Fibroblast of skin of back (primary cell): ENCODE measurements around the gene LEMD2.

Experiments
- DNase-seq: peaks from one replicate; pipeline ENCODE4 v3.0.0-alpha.2; 2013

LEMD2 gene

DNA sequence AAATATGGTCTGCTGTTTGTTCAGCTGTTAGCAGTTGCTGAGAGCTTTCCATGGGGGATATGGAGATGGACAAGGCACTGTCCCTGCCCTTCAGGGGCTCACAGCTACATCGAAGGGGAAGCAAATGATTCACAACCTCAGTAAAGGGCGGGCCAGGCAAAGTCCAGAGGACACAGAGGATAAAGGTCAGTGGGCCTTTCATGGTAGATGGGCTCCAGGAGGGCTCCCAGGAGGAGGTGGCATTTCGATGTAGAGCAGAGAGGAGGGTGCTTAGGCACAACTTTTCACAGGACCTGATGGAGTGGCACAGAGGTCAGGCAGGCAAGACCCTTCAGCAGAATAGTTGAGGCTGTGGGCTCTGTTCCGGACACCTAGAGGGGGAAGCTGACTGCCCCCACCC lies 30.1 kb upstream of the LEMD2 start:
- no peak for DNase-seq

DNA sequence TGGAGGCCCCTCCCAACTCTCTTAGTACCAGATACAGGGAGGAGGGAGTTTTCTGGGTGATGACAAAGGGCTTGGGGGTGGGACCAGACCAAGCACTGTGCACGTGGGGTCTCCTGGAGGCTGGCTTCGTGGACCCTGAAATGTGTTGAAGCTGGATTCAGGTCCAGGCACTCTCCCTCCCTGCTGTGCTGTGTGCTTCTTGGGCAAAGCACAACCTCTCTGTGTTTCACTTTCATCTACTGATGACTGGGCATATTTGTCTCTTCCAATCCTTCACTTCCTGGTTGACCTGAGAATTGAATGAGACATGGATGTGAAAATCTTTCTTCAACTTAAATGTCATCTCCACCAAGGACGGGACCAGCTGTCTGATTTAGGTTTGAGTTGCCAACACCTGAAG lies 29.4 kb upstream of the LEMD2 start:
- no peak for DNase-seq

DNA sequence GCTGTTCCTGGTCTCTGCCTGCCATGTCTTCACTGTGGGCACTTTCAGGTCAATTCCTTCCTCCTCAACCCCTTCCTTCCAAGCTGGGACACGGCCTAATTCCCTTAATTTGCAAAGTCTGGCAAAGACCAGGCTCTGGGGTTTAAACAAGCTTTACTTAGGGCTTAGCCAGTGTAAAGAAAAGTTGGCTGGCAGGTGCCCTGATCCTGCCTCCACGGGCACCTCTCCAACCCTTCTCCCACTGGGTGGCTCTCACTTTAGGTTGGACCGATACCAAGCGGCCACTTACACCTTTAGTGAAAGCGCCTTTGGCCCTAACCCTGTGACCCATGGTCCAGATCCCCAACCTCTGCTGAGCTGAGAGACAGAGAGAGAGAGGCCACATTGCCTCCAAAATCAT lies 28.6 kb upstream of the LEMD2 start:
- no peak for DNase-seq

DNA sequence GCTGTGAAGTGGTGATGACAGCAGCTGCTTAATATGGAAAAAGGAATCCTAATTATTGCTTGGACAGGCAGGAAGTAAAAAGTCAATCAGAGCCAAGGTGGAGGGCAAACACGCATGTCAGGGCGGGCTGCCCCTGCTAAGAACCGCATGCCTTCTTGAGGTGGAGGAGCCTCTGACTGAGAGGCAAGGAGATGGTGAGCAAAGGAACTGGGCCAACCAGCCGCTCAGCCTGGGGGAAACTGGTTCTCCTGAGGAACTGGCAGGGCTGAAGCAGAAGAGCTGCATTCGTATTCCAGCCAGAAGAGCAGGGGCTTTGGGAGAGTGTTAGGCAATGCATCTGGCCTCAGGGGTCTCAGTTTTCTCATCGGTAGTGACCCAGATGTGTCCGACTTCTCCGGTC lies 28.0 kb upstream of the LEMD2 start:
- DNase-seq = no peak

DNA sequence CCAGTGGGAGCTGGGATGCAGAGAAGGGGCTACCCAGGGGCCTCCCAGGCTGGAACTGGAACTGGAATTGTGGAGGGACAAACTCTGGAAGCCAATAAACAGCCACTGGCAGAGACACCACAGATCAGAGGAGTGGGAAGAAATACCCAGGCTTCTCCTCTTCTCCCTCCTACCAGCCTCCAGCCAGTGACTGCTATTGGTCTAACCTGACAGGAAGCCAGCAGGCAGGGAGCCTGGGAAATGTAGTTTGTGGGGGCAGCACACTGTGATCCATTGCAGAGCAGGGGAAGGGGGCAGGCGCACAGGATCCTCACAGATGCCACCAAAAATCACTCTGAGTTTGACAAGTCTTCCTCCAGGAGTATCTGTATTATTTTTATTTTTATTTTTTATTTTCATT lies 26.9 kb upstream of the LEMD2 start:
- peak; percentile 36 for DNase-seq

DNA sequence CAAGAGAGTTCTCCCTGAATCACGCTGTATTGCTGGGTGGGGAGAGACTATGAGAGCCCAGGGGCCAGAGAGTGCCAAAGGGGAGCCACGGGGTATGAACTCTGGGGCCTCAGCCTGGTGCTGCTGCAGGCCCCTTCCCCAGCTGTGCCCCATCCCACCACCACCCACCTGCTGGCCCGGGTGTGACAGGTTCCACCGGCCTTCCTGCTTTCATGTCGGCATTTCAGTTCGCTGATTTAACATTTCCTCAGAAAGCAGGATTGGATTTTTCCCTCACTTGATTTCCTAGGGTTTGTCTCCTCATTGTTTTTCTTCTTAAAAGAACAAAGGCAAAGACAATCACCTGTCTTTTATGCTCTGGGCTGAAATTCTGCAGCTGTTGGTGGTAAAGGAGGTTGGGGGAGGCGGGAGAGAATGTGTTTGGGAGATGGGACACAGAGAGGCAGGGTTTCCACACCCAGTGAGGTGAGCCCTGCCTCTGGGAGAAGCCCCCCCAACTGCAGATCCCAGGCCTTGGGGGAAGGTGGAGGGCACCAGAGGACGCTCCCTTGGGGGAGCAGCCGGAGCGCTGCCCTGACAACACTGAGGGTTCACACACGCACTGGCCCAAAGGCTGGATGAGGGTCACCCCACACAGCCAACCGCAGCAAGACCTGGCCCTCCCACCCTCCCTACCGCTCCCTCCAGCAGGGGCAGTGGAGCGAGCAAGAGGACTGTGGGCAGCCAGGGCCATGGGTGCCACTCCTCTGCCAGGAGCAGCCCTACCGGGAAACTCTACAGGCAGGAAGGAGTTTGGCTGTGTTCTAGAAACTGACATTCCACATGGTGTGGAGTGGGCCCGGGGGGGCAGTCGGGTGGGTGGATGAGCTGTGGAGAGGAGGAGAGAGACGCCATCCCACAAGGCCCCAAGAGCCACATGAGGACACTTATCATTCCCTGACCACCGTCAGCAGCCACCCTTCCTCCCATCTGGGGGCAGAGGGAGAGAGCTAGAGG lies 25.4 kb upstream of the LEMD2 start:
- no peak for DNase-seq

DNA sequence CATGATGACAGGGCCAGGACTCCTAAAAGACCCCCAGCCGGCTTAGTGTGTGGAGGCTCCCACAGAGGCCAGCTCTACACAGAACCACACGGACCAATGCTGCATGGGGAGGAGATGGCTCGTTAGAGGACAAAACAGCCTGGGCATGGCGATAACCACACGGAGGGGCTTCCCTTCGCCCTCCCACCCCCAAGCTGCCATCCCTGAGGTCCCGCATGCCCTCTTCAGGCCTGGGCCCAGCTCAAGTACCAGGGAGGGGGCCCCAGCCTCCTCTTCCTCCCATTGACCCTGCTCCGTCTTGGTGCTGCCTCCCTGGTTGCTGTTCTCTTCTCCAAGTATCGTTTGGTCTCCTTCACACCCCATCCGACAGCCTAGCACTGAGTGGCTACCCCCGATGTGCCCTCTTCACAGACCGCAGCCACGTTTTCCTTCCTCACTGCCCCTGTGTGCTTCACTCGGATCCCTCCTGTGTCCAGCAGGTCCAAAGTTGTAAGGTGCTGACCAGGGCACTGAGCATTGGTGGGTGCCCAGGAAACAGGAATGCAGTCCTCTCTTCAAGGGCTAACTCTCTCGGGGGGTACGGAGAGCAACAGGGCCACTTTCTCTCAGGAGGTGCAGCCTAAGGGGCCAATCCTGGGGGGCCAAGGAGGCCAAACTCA lies 24.4 kb upstream of the LEMD2 start:
- DNase-seq = no peak

DNA sequence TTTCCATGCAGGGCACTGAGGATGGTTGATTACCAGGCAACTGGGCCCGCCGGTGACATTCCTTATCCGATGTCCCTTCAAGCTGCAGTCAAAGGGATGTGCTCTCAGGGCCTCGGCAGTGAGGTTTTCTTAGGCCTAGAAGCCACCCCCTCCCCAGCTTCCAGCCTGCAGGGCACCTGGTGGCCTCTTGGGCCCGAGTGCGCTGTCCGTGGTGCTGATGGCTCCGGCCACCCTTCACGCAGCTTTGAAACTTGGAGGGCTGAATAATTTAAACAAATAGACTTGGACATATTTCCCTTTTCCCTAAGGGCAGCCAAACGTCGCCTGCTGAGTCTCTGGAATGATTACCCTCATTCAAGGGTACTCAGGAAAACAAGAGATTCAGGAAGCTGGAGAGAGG lies 23.7 kb upstream of the LEMD2 start:
- DNase-seq = peak; percentile 76

DNA sequence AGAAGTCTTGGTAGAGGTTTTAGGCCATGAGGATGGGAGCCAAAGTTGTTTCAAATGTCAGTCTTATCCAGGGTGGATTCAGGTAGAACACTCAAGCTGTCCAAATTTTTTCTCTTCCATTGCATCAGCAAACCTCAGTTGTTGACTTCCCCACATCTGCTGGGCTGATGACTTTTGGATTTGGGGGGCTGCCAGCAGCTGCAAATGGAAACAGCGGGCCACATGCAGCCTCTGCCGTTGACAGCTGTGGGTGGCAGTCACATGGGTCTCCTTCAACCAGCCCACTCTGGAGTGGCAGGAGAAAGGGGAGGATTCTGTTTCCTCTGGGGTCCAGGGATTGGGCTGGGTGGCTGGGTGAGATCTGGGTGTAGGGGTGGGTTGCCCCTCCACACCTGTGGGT lies 20.7 kb upstream of the LEMD2 start:
- no peak for DNase-seq

DNA sequence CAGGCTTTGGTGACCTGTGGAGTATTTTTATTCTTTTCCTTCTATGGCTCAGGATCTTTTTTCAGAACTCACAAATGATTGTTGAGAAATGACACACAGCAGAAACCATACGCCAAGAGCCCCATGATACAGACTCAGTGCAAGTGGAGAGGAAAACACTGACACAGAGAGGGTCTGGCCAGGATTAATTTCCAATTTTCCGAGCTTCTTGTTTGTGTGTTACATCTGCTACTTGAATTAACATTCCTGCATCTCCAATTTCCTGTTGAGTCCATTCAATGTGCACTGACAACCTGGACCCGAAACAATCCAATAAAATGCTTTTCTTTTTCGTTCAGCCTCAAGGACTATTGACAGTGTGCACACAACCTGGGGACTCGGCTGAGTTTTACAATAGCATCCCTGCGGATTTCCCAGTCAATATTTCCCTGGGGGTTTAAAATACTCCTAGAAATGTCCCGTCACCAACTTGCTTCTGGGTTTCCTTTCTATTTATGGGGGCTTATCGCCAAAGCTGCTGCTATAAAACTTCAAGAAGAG lies 19.8 kb upstream of the LEMD2 start:
- DNase-seq = no peak

DNA sequence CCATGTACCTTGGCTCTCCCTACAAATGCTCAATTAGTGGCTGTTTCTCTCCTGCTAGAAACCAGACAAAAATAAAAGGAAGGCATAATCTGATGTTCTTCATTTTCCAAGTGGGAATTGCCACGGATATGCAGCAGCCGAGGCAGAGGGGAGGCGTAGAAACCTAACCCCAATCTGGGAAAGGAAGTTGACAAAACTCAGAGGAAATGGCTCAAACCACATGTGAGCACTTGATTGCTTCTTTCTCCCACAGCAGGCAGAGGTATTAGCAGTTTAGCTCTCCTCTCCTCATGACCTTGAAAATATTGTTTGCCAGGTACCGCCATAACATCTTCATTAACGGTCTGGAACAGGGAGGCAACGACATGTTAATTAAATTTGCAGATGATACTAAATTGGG lies 18.7 kb upstream of the LEMD2 start:
- no peak for DNase-seq

DNA sequence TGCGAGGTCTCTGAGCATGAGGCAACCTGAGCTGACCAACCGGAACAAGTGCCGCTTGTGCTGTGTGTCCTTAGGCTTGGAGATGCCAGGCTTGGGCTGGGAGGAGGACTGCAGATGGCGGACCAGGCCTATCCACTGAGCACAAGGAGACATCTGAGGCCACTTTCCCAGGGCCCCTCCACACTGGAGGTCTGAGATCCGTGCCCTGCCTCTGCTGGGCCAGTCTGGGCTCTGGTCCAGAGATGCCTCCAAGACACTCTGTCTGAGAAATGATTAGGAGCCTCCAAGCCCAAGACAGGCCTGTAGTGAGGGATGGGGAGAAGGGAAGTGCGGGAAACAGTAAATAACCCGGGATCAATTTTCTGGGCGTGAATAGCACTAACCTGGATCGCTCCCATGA lies 17.9 kb upstream of the LEMD2 start:
- DNase-seq = no peak

DNA sequence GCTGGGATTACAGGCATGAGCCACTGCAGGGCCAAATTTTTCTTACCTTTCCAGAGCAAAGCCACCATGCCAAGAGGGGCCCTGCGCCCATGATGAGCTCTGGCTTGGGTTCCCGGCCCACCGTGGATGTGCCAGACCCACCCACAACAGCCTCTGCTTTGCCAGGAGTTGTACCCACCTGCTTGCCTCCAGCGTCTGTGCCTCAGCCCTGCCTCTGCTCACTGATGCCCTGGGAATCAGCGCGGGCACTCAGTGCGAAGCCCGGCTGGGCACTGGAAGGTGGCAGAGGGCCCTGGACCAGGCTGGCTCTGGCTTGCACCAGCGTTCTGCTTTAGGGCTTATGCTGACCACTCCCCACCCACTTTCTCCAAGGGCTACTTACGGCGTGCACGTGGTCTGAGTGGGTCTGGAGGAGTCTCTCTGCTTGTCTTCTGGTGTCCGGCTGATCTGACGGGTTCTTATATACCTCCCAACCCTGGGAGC lies 14.7 kb upstream of the LEMD2 start, which contains the start of gene MLN:
MLN (minus strand) TSS at position 433 of the 483 bp plus-strand sequence. CDS start 2,840 bp downstream, outside the sequence.
- DNase-seq = no peak

DNA sequence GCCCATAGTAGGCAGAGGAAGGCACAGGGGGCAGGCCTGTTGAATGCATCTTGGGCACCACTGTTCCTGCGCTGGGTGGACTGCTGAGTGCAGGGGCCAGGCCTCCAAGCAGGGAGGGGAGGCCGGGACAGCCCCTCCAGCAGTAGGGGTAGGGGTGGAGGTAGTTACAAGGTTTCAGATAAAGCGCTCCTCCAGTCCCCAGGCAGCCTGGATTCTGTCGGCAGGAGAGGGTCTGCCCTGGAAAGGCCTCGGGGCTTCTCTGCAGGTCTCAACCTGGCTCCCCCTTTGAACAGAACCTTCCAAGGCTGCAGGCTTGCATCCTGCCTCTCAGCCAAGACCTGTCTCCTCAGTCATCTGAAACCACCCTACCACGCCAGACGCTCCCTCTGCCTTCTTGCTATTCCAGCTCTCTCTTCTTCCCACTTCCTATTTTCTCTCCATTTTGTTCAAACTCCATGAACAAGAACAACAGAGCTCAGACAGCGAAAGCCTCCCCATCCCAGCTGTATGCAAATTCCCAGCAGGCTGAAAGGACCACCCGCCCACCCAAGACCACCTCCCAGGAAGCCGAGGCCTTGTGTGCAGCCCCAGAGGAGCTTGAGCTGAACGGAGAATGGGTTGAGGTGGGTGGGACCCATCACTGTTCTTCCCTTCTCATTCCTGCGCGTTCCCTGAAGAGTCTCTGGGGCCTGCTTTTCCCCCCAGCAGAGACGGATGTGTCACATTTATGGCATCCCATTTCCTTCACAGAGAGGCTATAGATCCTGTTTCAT lies 13.4 kb upstream of the LEMD2 start:
- peak; percentile 88 for DNase-seq

DNA sequence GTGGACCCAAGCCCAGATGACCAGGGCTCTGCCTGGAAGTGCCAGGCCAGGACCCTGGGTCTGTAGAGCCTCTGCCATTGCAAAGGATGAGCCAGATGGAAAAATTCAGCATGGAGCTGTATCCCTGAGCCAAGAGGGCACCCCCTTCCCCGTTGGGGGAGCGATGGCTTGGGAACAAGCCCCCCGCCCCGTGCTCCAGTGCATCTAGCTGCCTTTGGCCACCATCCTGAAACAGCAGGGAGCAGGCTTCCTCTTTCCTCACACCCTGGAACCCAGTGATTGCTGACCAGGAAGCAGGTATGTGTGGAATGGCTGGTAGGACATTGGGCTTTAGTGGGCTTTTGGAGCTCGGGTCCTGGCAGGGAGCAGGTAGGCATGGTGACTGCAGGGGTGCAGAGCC lies 12.7 kb upstream of the LEMD2 start:
- DNase-seq = no peak

DNA sequence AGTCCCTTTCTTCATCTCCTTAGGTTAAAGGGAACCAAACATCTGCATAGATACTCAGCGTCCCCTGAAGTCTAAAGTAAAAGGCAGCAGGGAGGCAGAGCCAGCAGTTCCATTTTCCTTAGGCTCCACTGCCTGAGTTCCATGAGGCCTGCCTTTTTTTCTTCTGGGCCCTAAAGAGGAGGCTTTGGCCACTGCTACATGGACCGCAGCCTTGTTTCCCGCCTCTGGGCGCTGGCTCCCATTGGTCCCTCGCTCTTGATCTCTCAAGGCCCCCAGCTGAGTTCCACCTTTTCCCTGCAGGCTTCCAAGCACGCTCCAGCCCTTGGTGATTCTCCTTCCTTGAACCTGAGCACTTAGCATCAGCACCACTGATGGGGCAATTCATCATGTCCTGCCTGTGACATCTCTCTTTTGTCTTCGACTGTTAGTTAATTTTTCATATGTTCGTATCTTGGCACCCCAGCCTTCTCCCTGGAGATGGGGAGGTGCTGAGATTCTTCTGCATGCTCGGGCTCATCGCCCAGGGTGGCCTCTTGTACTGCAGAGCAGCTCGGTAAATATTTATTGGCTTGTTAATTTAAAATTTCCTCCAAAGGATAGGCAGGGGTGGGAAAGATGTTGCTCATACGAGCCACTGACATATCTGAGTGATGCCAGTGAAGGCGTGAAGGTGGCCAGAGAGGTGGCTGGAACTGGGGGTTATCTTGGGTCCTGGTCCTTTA lies 11.5 kb upstream of the LEMD2 start:
- DNase-seq = no peak

DNA sequence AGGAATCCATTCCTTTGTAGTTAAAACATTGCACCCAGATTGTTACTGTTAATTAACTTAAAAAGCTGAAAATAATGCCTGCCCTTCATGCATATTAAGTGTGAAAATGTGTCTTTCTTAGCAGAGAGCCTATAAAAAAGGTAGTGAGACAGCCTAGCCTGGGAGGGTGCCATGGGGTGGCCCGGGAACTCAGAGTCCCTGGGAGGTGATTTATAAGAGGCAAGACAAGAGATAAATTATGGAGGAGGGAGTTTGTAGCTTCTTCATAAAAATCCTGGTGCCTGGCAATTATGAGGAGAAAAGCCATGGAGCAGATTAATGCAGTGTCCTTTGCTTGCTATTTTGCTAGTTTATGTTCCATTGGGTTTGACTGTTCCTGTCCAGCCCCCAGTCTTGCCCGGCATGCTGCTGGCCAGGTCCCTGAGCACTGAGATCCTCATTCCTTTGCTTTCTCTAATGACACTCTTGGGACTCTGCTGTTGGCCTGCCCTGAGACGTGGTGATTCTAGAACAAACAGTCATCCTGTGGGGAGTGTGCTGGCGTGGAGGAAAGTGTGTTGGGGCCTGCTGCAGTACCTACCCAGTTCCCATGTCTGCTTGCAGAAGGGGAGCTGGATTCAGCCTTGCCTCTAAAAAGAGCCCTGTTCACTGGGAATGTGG lies 10.7 kb upstream of the LEMD2 start:
- DNase-seq = peak; percentile 76

DNA sequence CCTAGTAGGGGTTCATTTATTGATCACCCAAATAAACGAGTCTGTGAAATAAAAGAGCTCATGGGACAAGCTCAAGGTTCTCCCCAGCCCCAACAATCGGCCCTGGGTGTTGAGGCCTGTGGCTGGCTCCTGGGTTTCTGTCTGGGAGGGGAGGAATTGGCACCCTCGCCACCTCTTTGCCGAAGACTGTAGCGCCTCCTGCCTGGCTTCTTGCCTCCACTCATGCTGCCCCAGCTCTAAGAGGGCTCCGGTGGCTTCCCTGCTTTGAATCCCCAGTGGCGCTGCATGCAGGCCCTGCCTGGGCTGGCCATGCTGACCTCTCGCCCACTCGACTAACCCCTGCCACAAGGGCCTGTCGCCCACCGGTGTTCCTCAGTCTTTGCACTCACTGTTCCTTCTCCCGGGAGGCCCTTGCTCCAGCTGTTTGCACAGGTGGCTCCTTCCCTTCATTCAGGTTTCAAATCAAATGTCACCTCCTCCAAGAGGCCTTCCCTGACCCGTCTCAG lies 9.5 kb upstream of the LEMD2 start:
- no peak for DNase-seq

DNA sequence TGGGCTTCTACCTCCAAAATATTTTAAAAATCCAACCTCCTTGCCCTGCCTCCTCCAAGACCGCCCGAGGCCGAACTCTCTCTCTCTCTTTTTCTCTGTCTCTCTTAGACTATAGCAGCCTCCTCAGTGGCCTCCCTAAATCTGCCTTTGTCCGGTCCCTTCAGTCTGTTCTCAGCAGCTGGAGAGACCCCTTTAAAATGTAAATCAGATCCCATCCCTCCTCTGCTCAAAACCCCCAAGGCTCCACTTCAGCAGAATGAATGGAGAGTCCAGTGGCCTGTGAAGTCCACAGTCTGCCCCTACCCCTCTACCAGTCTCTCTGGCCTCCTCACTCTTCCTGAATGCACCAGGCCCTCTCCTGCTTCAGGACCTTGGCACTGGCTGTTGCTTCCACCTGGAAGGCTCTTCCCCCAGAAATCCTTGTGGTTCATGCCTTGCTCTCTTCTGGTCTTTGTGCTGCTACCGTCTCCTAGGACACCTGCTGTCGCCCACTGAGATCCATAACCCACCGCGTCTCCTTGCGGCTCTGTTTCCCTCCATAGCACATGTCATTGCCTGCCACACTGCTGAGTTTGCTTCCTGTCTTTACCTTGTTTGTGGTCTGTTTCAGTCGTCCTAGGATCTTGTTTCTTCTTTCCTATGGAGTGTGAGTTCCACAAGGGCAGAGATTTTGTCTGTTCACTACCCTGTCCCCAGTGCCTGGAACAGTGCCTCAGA lies 8.9 kb upstream of the LEMD2 start:
- DNase-seq = no peak

DNA sequence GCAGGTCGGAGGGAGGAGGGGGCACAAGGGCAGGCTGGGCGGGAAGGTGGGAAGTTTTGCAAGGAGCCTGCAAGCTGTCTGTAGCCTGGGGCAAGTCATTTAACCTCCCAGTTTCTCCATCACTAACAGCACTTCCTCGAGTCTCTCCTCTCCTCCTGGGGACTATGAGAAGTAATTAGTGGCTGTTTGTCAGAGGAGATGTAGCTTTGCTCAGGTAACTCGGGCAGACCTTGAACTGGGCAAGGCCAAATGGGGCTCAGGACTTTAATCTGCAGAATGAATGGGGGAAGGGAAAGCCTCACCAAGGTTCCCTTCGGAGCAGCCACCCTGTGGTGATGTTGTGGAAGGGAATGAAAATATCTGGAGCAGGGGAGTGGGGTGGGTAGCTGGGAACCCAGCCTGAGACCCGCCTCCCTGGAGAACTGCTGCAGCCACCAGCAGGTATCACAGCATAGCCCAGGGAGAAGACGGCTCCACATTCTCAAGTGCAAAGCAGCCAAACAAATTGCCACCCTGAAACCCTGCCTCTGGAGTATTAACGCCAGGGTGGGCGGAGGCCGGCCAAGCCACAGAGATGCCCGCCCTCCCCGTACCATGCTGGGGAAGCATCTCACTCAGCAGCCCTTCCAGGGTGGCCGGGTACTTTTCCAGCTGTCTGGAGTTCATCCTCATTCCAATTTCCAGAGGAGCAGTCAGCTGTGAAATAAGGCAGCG lies 6.1 kb upstream of the LEMD2 start:
- DNase-seq = no peak
